HG02763 (cell line): ENCODE results near the gene PNPLA2.

Source experiments
- ATAC-seq: cut with Tn5 transposase; IDR thresholded peaks from one replicate; pipeline ENCODE4 v1.9.1; 2021; ENCODE audit warnings: mild to moderate bottlenecking, moderate library complexity; ENCODE audit not compliant: unreplicated experiment

The PNPLA2 gene

GRCh38 chr11:815675-816432 lies 2.9 kb upstream of the PNPLA2 start:
- ATAC-seq: no peak

- ATAC-seq: no peak
Measured at GRCh38 chr11:816433-816779, 2.3 kb upstream of the PNPLA2 start.

GRCh38 chr11:819129-819931 lies 616 bp downstream of the PNPLA2 start:
- peak; percentile 63 for ATAC-seq

GRCh38 chr11:819943-820649 lies 1.4 kb downstream of the PNPLA2 start:
- peak; percentile 52 for ATAC-seq

- ATAC-seq: no peak
Measured at GRCh38 chr11:820655-821511, 2.2 kb downstream of the PNPLA2 start.

- no peak for ATAC-seq
Measured at GRCh38 chr11:821512-822371, 3.0 kb downstream of the PNPLA2 start.

- no peak for ATAC-seq
Measured at GRCh38 chr11:823441-824291, 5.0 kb downstream of the PNPLA2 start.

GRCh38 chr11:824292-824880 lies 5.7 kb downstream of the PNPLA2 start:
- ATAC-seq: no peak

GRCh38 chr11:824942-825341 lies 6.2 kb downstream of the PNPLA2 start:
- ATAC-seq: no peak

- no peak for ATAC-seq
Measured at GRCh38 chr11:825366-826226, 6.9 kb downstream of the PNPLA2 start.

GRCh38 chr11:826227-826621 lies 7.5 kb downstream of the PNPLA2 start:
- ATAC-seq: no peak

- ATAC-seq: no peak
Measured at GRCh38 chr11:826836-827145, 8.1 kb downstream of the PNPLA2 start.

GRCh38 chr11:827146-827896 lies 8.6 kb downstream of the PNPLA2 start:
- no peak for ATAC-seq

GRCh38 chr11:827897-828192 lies 9.1 kb downstream of the PNPLA2 start, which contains the start of gene CRACR2B:
Gene CRACR2B (plus strand): TSS chr11:827919. CDS start chr11:828608, 689 bp downstream.
- no peak for ATAC-seq

GRCh38 chr11:828506-829175 lies 9.9 kb downstream of the PNPLA2 start:
- ATAC-seq: no peak

- ATAC-seq: no peak
Measured at GRCh38 chr11:829176-829846, 10.6 kb downstream of the PNPLA2 start.
